NOMO-1 treated with dmso at 0.1 percent for 144 hours (cell line): ENCODE measurements around the gene NOP10.

Experiments used
- DNase-seq: peaks from one replicate; lab custom pipeline; 2025; ENCODE audit not compliant: unreplicated experiment; lab: John Stamatoyannopoulos, UW

Gene NOP10

GRCh38 chr15:34332553-34333120, 10.3 kb downstream of the NOP10 start:
- no peak for DNase-seq

GRCh38 chr15:34331809-34332208, 11.1 kb downstream of the NOP10 start:
- no peak for DNase-seq

GRCh38 chr15:34330279-34330678, 12.7 kb downstream of the NOP10 start:
- DNase-seq = no peak

GRCh38 chr15:34329006-34329405, 13.9 kb downstream of the NOP10 start:
- no peak for DNase-seq

- DNase-seq = no peak
Measured at GRCh38 chr15:34327906-34328305, 15.0 kb downstream of the NOP10 start.

GRCh38 chr15:34325368-34325767, 17.6 kb downstream of the NOP10 start:
- no peak for DNase-seq

- no peak for DNase-seq
Measured at GRCh38 chr15:34324933-34325332, 18.0 kb downstream of the NOP10 start.

GRCh38 chr15:34323217-34323616, 19.7 kb downstream of the NOP10 start:
- no peak for DNase-seq

GRCh38 chr15:34318277-34319079, 24.5 kb downstream of the NOP10 start:
- DNase-seq = peak; percentile 33

- DNase-seq = no peak
Measured at GRCh38 chr15:34314491-34315490, 28.1 kb downstream of the NOP10 start.

GRCh38 chr15:34311563-34311962, 31.4 kb downstream of the NOP10 start:
- no peak for DNase-seq

GRCh38 chr15:34304613-34305012, 38.3 kb downstream of the NOP10 start:
- no peak for DNase-seq

GRCh38 chr15:34301058-34301457, 41.9 kb downstream of the NOP10 start:
- DNase-seq = no peak

GRCh38 chr15:34297059-34297458, 45.9 kb downstream of the NOP10 start:
- DNase-seq = no peak

- DNase-seq = no peak
Measured at GRCh38 chr15:34292621-34293020, 50.3 kb downstream of the NOP10 start.
